SU-DHL-6 (cell line): Measurements from ENCODE around the gene BZW1.

Experiments
- H2AFZ ChIP-seq: fragments of 200-600 bp; sonication (generic); 2 replicates; pipeline ENCODE4 v1.6.1; 2014; ENCODE audit warnings: low read depth, mild to moderate bottlenecking, moderate library complexity, mixed read lengths, antibody characterized with exemption, low read length; ENCODE audit not compliant: severe bottlenecking
- H3F3A ChIP-seq: fragments of 200-600 bp; shearing (Covaris generic); 2 replicates; pipeline ENCODE4 v1.6.0; 2016; ENCODE audit warnings: antibody characterized with exemption, mild to moderate bottlenecking; ENCODE audit not compliant: insufficient read depth
- H3K27ac ChIP-seq: fragments of 200-600 bp; sonication (generic); 2 replicates; pipeline ENCODE4 v1.5.1; 2016; ENCODE audit warnings: low read depth, mild to moderate bottlenecking, low read length, moderate library complexity, mixed read lengths
- H3K27me3 ChIP-seq: fragments of 200-600 bp; sonication (generic), shearing (Covaris generic); 2 replicates; pipeline ENCODE4 v1.6.0; 2014; ENCODE audit warnings: mild to moderate bottlenecking, low read length
- H3K36me3 ChIP-seq: fragments of 200-600 bp; sonication (generic); 2 replicates; pipeline ENCODE4 v1.6.1; 2014; ENCODE audit warnings: mild to moderate bottlenecking, low read length, mixed read lengths
- H3K4me2 ChIP-seq: fragments of 300-600, 200-600 bp; shearing (Covaris generic), sonication (generic); 2 replicates; pipeline ENCODE4 v1.6.0; 2014; ENCODE audit warnings: low read length, low read depth, mild to moderate bottlenecking; ENCODE audit not compliant: poor library complexity, severe bottlenecking
- H3K4me3 ChIP-seq: fragments of 200-600 bp; sonication (generic); 2 replicates; pipeline ENCODE4 v1.5.1; 2014; ENCODE audit warnings: antibody characterized with exemption, low read length, mild to moderate bottlenecking, mixed read lengths; ENCODE audit not compliant: insufficient read depth, poor library complexity, severe bottlenecking
- H3K79me2 ChIP-seq: fragments of 200-600 bp; sonication (generic); 2 replicates; pipeline ENCODE4 v1.6.1; 2014; ENCODE audit warnings: mild to moderate bottlenecking, low read length, moderate library complexity; ENCODE audit not compliant: insufficient read depth
- H3K9ac ChIP-seq: fragments of 200-600 bp; sonication (generic); 2 replicates; pipeline ENCODE4 v1.7.0; 2014; ENCODE audit warnings: mild to moderate bottlenecking, low read length
- H3K9me2 ChIP-seq: fragments of 200-600 bp; sonication (generic); replicated peaks from 2 replicates; pipeline ENCODE4 v1.6.1; 2014; ENCODE audit warnings: low read length; ENCODE audit not compliant: insufficient read depth
- H3K9me3 ChIP-seq: fragments of 200-600 bp; sonication (generic); 2 replicates; pipeline ENCODE4 v1.6.1; 2014; ENCODE audit warnings: low read length, mixed read lengths; ENCODE audit not compliant: insufficient read depth
- H4K20me1 ChIP-seq: fragments of 200-600 bp; sonication (generic); 2 replicates; pipeline ENCODE4 v1.6.1; 2014; ENCODE audit warnings: low read depth, mild to moderate bottlenecking, antibody characterized with exemption, low read length, moderate library complexity, mixed read lengths
- CTCF ChIP-seq: fragments of 200-600 bp; sonication (generic); IDR thresholded peaks from one replicate; pipeline ENCODE4 v1.5.1; 2017; ENCODE audit warnings: antibody characterized with exemption, mild to moderate bottlenecking, low read length, moderate library complexity; ENCODE audit not compliant: insufficient read depth, poor library complexity, severe bottlenecking
- EZH2phosphoT487 ChIP-seq: fragments of 200-600 bp; sonication (generic), shearing (Covaris generic); conservative IDR thresholded peaks from 2 replicates; pipeline ENCODE4 v1.6.1; 2018; ENCODE audit warnings: mild to moderate bottlenecking, antibody characterized with exemption, low read length, moderate library complexity, mixed read lengths

The BZW1 gene

GRCh38 chr2:200782251-200782650 lies 29.5 kb upstream of the BZW1 start:
- no peaks in the 10 kb centered on the region for H4K20me1 ChIP-seq
- H3F3A ChIP-seq: no peaks in the 10 kb centered on the region
- TF ChIP-seq EZH2phosphoT487 (no peak), CTCF (no peak)
- H3K9ac ChIP-seq: no peak overlapping the region
- H3K79me2 ChIP-seq: no peaks in the 10 kb centered on the region
- no peaks in the 10 kb centered on the region for H3K36me3 ChIP-seq
- no peak overlapping the region for H2AFZ ChIP-seq
- H3K4me2 ChIP-seq: no peak overlapping the region
- H3K27ac ChIP-seq: no peak overlapping the region
- no peaks in the 10 kb centered on the region for H3K9me3 ChIP-seq
- H3K9me2 ChIP-seq: no peaks in the 10 kb centered on the region
- no peaks in the 10 kb centered on the region for H3K27me3 ChIP-seq
- H3K4me3 ChIP-seq: no peak overlapping the region

- no peak overlapping the region for H3K4me2 ChIP-seq
- H3K79me2 ChIP-seq: no peaks in the 10 kb centered on the region
- no peaks in the 10 kb centered on the region for H3K27me3 ChIP-seq
- H3K27ac ChIP-seq: no peak overlapping the region
- H4K20me1 ChIP-seq: no peaks in the 10 kb centered on the region
- H3K9me2 ChIP-seq: no peaks in the 10 kb centered on the region
- H3K4me3 ChIP-seq: no peak overlapping the region
- H3K9me3 ChIP-seq: no peaks in the 10 kb centered on the region
- H3K9ac ChIP-seq: no peak overlapping the region
- TF ChIP-seq EZH2phosphoT487 (no peak), CTCF (no peak)
- H2AFZ ChIP-seq: no peak overlapping the region
- no peaks in the 10 kb centered on the region for H3F3A ChIP-seq
- H3K36me3 ChIP-seq: no peaks in the 10 kb centered on the region
Measured at GRCh38 chr2:200784215-200784614, 27.5 kb upstream of the BZW1 start.

- H3F3A ChIP-seq: no peaks in the 10 kb centered on the region
Measured at GRCh38 chr2:200786423-200786822, 25.3 kb upstream of the BZW1 start.

More at GRCh38 chr2:200786423-200786822, 25.3 kb upstream of the BZW1 start:
- H3K27me3 ChIP-seq: no peaks in the 10 kb centered on the region
- no peak overlapping the region for H3K9ac ChIP-seq
- no peaks in the 10 kb centered on the region for H3K9me3 ChIP-seq
- no peaks in the 10 kb centered on the region for H4K20me1 ChIP-seq
- H3K27ac ChIP-seq: no peak overlapping the region
- TF ChIP-seq EZH2phosphoT487 (no peak), CTCF (no peak)
- H3K36me3 ChIP-seq: no peaks in the 10 kb centered on the region
- no peak overlapping the region for H2AFZ ChIP-seq
- no peak overlapping the region for H3K4me2 ChIP-seq
- H3K79me2 ChIP-seq: no peaks in the 10 kb centered on the region
- H3K9me2 ChIP-seq: no peaks in the 10 kb centered on the region
- H3K4me3 ChIP-seq: no peak overlapping the region
